K562 (cell line): ENCODE data around the gene TDRD5. TPM values are rescaled to one million over a fixed set of nuclear protein-coding genes. Genes with fewer than 3 reads are reported as not detected.

Source experiments
- ATAC-seq: fragments of 200-7000 bp; cut with Tn5 transposase; 3 replicates; pipeline ENCODE4 v1.9.1; 2020; ENCODE audit warnings: moderate library complexity
- BruUV-seq: library from RNA; stranded (reverse); fragments of 400-500 nt; replicated peaks from 2 replicates; lab custom pipeline; 2021; lab: Mats Ljungman, UMichigan
- CTCF ChIA-PET: fragments of 300-600 bp; formaldehyde crosslinking; extraction: SDS; loops from one replicate; lab custom pipeline; 2021; ENCODE audit warnings: low intra/inter-chr PET ratio; lab: Yijun Ruan, JAX
- POLR2A ChIA-PET: fragments of 300-600, 350-650 bp; sonication (Branson Sonifier 250); formaldehyde crosslinking; extraction: SDS; loops from one replicate; lab custom pipeline; 2021; ENCODE audit warnings: antibody characterized with exemption, inconsistent platforms; lab: Yijun Ruan, JAX
- DNase-seq, 4 experiments: peaks; one replicate each; pipeline versions ENCODE4 v3.0.0 to v3.0.0-alpha.2; 2011 to 2018; ENCODE audit warnings: low spot score in 3 of 4, mixed read lengths in 3 of 4; ENCODE audit errors: extremely low read depth in 1 of 4
- FAIRE-seq: peaks from 2 replicates; lab custom pipeline; 2011; peaks lifted over from hg19 to GRCh38; lab: Jason Lieb, UNC
- H2AFZ ChIP-seq: 2 replicates; pipeline ENCODE4 v1.6.0; 2011; ENCODE audit warnings: low read depth, low read length, control low read depth, inconsistent platforms
- H3K27ac ChIP-seq: fragments of 200-600 bp; 3 replicates; pipeline ENCODE4 v1.8.0; 2011; ENCODE audit warnings: low read depth, mild to moderate bottlenecking, control low read depth, inconsistent platforms, low read length, moderate library complexity, mixed read lengths; ENCODE audit errors: extremely low read depth
- H3K27me3 ChIP-seq, 2 experiments: fragments of 300-600 bp in 1 of 2; 2 replicates in 1 of 2; 3 replicates in 1 of 2; pipeline versions ENCODE4 v1.6.0 to v1.8.0; 2011; ENCODE audit warnings: inconsistent platforms in 2 of 2, low read length in 2 of 2, mild to moderate bottlenecking in 1 of 2, mixed read lengths in 1 of 2, moderate library complexity in 1 of 2; ENCODE audit not compliant: control insufficient read depth in 2 of 2, insufficient read depth in 2 of 2
- H3K36me3 ChIP-seq: fragments of 300-600 bp; 3 replicates; pipeline ENCODE4 v1.8.0; 2011; ENCODE audit warnings: mild to moderate bottlenecking, low read length, inconsistent platforms; ENCODE audit not compliant: control insufficient read depth, insufficient read depth
- H3K4me1 ChIP-seq, 2 experiments: fragments of 200-600 bp in 1 of 2; replicated peaks in 1 of 2; 2 replicates in 1 of 2; 3 replicates in 1 of 2; pipeline versions ENCODE4 v1.5.1 to v1.8.0; 2011; ENCODE audit warnings: inconsistent platforms in 2 of 2, low read length in 2 of 2, mild to moderate bottlenecking in 1 of 2, mixed read lengths in 1 of 2, moderate library complexity in 1 of 2; ENCODE audit not compliant: control insufficient read depth in 2 of 2, insufficient read depth in 2 of 2
- H3K4me2 ChIP-seq: 2 replicates; pipeline ENCODE4 v1.6.1; 2011; ENCODE audit warnings: low read length, control low read depth, inconsistent platforms, mixed read lengths; ENCODE audit not compliant: insufficient read depth
- H3K4me3 ChIP-seq: fragments of 200-600 bp; sonication (generic), shearing (Covaris generic); 2 replicates; pipeline ENCODE4 v1.5.1; 2016; ENCODE audit warnings: control low read depth, inconsistent platforms
- H3K79me2 ChIP-seq: fragments of 200-600 bp; 3 replicates; pipeline ENCODE4 v1.8.0; 2011; ENCODE audit warnings: low read length, inconsistent platforms; ENCODE audit not compliant: control insufficient read depth, insufficient read depth
- H3K9ac ChIP-seq, 2 experiments: 2 replicates each; pipeline versions ENCODE4 v1.6.0 to v1.6.1; 2011; ENCODE audit warnings: low read depth in 2 of 2, low read length in 2 of 2, control low read depth in 1 of 2, inconsistent platforms in 1 of 2, mild to moderate bottlenecking in 1 of 2, mixed read lengths in 1 of 2; ENCODE audit not compliant: insufficient read depth in 1 of 2
- H3K9me1 ChIP-seq: one replicate; pipeline ENCODE4 v1.6.0; 2011; ENCODE audit warnings: inconsistent platforms, mild to moderate bottlenecking, low read length, moderate library complexity; ENCODE audit not compliant: control insufficient read depth, insufficient read depth
- H3K9me3 ChIP-seq: replicated peaks from 2 replicates; pipeline ENCODE4 v1.5.1; 2011; ENCODE audit warnings: low read depth, low read length, inconsistent platforms; ENCODE audit not compliant: control insufficient read depth, insufficient read depth
- H4K20me1 ChIP-seq: replicated peaks from 2 replicates; pipeline ENCODE4 v1.6.1; 2011; ENCODE audit warnings: low read length, inconsistent platforms, mixed read lengths; ENCODE audit not compliant: control insufficient read depth, insufficient read depth
- ATF7 ChIP-seq: fragments of 450-650 bp; IDR thresholded peaks from 2 replicates; pipeline ENCODE4 v1.7.1; 2014; ENCODE audit warnings: mild to moderate bottlenecking, moderate library complexity
- DNMT1 ChIP-seq: fragments of 450-650 bp; IDR thresholded peaks from 2 replicates; pipeline ENCODE4 v1.6.1; 2016; ENCODE audit warnings: antibody characterized with exemption, mild to moderate bottlenecking
- NONO ChIP-seq, 2 experiments: fragments of 200-400 bp in 1 of 2; fragments of 450-650 bp in 1 of 2; formaldehyde crosslinking in 1 of 2; IDR thresholded peaks; 2 replicates each; pipeline ENCODE4 v1.6.1; 2017; ENCODE audit warnings: low read depth in 2 of 2, mild to moderate bottlenecking in 2 of 2, moderate library complexity in 2 of 2, low read length in 1 of 2
- NR0B1 ChIP-seq: fragments of 450-650 bp; IDR thresholded peaks from one replicate; pipeline ENCODE4 v1.6.1; 2018; ENCODE audit warnings: mild to moderate bottlenecking, moderate library complexity; ENCODE audit not compliant: partially characterized antibody
- RAD51 ChIP-seq: fragments of 450-650 bp; IDR thresholded peaks from 2 replicates; pipeline ENCODE4 v1.7.1; 2016; ENCODE audit warnings: low read depth, mild to moderate bottlenecking, borderline replicate concordance
- SNAPC5 ChIP-seq: fragments of 250-450 bp; sonication (Bioruptor Pico); IDR thresholded peaks from 2 replicates; pipeline ENCODE4 v1.8.0; 2021; ENCODE audit warnings: moderate library complexity, mild to moderate bottlenecking, inconsistent platforms
- TFE3 ChIP-seq: fragments of 450-650 bp; formaldehyde crosslinking; IDR thresholded peaks from 2 replicates; pipeline ENCODE4 v1.4.0; 2020; ENCODE audit warnings: mild to moderate bottlenecking, mixed read lengths
- ZNF347 ChIP-seq: fragments of 450-650 bp; formaldehyde crosslinking; IDR thresholded peaks from 2 replicates; pipeline ENCODE4 v1.4.0; 2020; ENCODE audit warnings: low read depth, mild to moderate bottlenecking, moderate library complexity
- ZNF431 ChIP-seq: sonication (generic); formaldehyde crosslinking; IDR thresholded peaks from 2 replicates; pipeline ENCODE4 v1.8.0; 2022; ENCODE audit warnings: mild to moderate bottlenecking, missing genetic modification reagents
- ZNF830 ChIP-seq: fragments of 250-450 bp; sonication (Bioruptor Pico); IDR thresholded peaks from 2 replicates; pipeline ENCODE4 v1.5.0; 2021; ENCODE audit warnings: mild to moderate bottlenecking
- WGBS: fragments of 100-300 bp; shearing (Covaris generic); methylation state at CpG from one replicate; pipeline ENCODE4 v1.1.6; 2016; ENCODE audit warnings: low coverage, mixed read lengths; ENCODE audit not compliant: insufficient coverage; ENCODE audit errors: missing lambda C conversion rate; 5-methylcytosine and 5-hydroxymethylcytosine counted together
- in situ Hi-C: fragments of 300-500 bp; cut with MboI; formaldehyde crosslinking; loops from 4 replicates; pipeline ENCODE4 v1.15.0; 2018; ENCODE audit warnings: inconsistent platforms, mixed read lengths
- intact Hi-C: fragments of 100-400 bp; cut with micrococcal nuclease; formaldehyde crosslinking; loops from 2 replicates; pipeline ENCODE4 v1.14.2; 2022
- polyA plus RNA-seq, 8 experiments: library from polyadenylated mRNA; depleted of rRNA in 4 of 8; stranded (reverse) in 5 of 8; unstranded in 3 of 8; fragments of >200 nt; fragmentation: Nextera tagmentation in 2 of 8; fragmentation: Illumina TruSeq in 1 of 8; extraction: Ambion mirVana in 2 of 8; extraction: Trizol in 1 of 8; gene quantifications; 2 replicates each; pipeline versions ENCODE4 v1.2.1 to v1.2.3, GENCODE V29; 2011 to 2014; ENCODE audit warnings: inconsistent platforms in 1 of 8, missing spikeins in 1 of 8
- total RNA-seq, 7 experiments: library from RNA; depleted of rRNA in 6 of 7; stranded (reverse); fragments of >200 nt in 6 of 7; fragmentation: Illumina TruSeq in 2 of 7; extraction: Trizol in 2 of 7; gene quantifications; 2 replicates each; pipeline versions ENCODE4 v1.2.1 to v1.2.3, GENCODE V29; 2011 to 2021; ENCODE audit warnings: low replicate concordance in 1 of 7

The TDRD5 gene
- total and polyA plus RNA-seq, 9 of the 15 experiments (the other 6 are each of a cell fraction or from before 2014, with no cell fraction given), result 0.04 to 0.57 (median 0.26) TPM; not detected in 1

- no peak for TF ChIP-seq ATF7
- no peak for TF ChIP-seq ZNF347 (CRISPR knock-in tag)
- no peak for TF ChIP-seq SNAPC5 (CRISPR knock-in tag)
- no peak for TF ChIP-seq ZNF830 (CRISPR knock-in tag)
- TF ChIP-seq NONO (IDR thresholded peaks at IDR 0.05; ENCODE audit: low read depth in 2 of 2, low read length in 1 of 2), result no peak
- no peak for TF ChIP-seq NR0B1
- no peak for TF ChIP-seq DNMT1
- TF ChIP-seq ZNF431 (CRISPR knock-in tag), result no peak
- no peak for TF ChIP-seq TFE3 (CRISPR knock-in tag)
- no peak for TF ChIP-seq RAD51
- DNase-seq (no peak), ATAC-seq (no peak), FAIRE-seq (no peak)
- H3K4me1 ChIP-seq, result no peaks in the 10 kb centered on the region
- no peaks in the 10 kb centered on the region for H3K9me1 ChIP-seq
- H3K79me2 ChIP-seq, result no peaks in the 10 kb centered on the region
- in situ Hi-C loops, result no loop called here
- H3K4me3 ChIP-seq, result no peak overlapping the region
- no peaks in the 10 kb centered on the region for H3K27me3 ChIP-seq
- no peaks in the 10 kb centered on the region for H3K36me3 ChIP-seq
- H3K4me2 ChIP-seq, result no peak overlapping the region
- intact Hi-C loops, result no loop called here
- CTCF ChIA-PET, result no interaction called here
- 4% methylated on average over 1 of the region's 1 CpG for WGBS
- H3K27ac ChIP-seq, result no peak overlapping the region
- H3K9me3 ChIP-seq, result no peaks in the 10 kb centered on the region
- no peak overlapping the region for H2AFZ ChIP-seq
- H3K9ac ChIP-seq, result no peak overlapping the region
- no peaks in the 10 kb centered on the region for H4K20me1 ChIP-seq
- POLR2A ChIA-PET, result interaction anchor here (0.8 kb wide), 1 partner anchor 793 kb away, joined by 3 read pairs; no protein-coding TSS in a partner anchor
- BruUV-seq, result no TSS peak
These were observed 9.5 kb downstream of the TDRD5 start for GRCh38 chr1:179601093-179601492.
